H1 (cell line): ENCODE measurements around the gene SOX8. TPM values are rescaled to one million over a fixed set of nuclear protein-coding genes. Genes with fewer than 3 reads are reported as not detected.

Experiments used
- ATF3 ChIP-seq: IDR thresholded peaks from 2 replicates; pipeline ENCODE4 v1.6.1; 2011; ENCODE audit warnings: low read depth, mild to moderate bottlenecking, low read length; ENCODE audit not compliant: insufficient read depth
- CREB1 ChIP-seq: IDR thresholded peaks from 2 replicates; pipeline ENCODE4 v1.6.1; 2012; ENCODE audit warnings: inconsistent platforms
- FOSL1 ChIP-seq: IDR thresholded peaks from 2 replicates; pipeline ENCODE4 v1.6.1; 2011; ENCODE audit warnings: mild to moderate bottlenecking, low read depth, low read length, moderate library complexity; ENCODE audit not compliant: insufficient read depth
- GABPA ChIP-seq: IDR thresholded peaks from 2 replicates; pipeline ENCODE4 v1.6.1; 2011; ENCODE audit warnings: mild to moderate bottlenecking, low read length, moderate library complexity, borderline replicate concordance; ENCODE audit not compliant: insufficient read depth
- RNF2 ChIP-seq: fragments of 200-900, 300-1000 bp; sonication (generic); IDR thresholded peaks from 2 replicates; pipeline ENCODE4 v1.7.1; 2016; ENCODE audit warnings: borderline replicate concordance, low read depth, mild to moderate bottlenecking, antibody characterized with exemption, low read length; ENCODE audit not compliant: poor library complexity, severe bottlenecking; ENCODE audit errors: missing control alignments
- SP2 ChIP-seq: IDR thresholded peaks from 2 replicates; pipeline ENCODE4 v1.6.1; 2012; ENCODE audit warnings: mild to moderate bottlenecking, low read length, inconsistent platforms
- polyA plus RNA-seq, 7 experiments: library from polyadenylated mRNA; depleted of rRNA in 3 of 7; stranded (reverse) in 5 of 7; unstranded in 2 of 7; fragments of >200 nt in 5 of 7; fragments of 200-250 nt in 2 of 7; gene quantifications; 1 replicate in 5 of 7; 2 replicates in 1 of 7; 4 replicates in 1 of 7; pipeline versions ENCODE4 v1.2.1 to v1.2.3, GENCODE V29; 2011 to 2013; ENCODE audit warnings: missing spikeins in 2 of 7, mixed read lengths in 2 of 7
- total RNA-seq: library from RNA; stranded (reverse); fragmentation: NEBNext Ultra II Directional; extraction: Animal tissue kit (Norgen Biotek cat#: 25700); gene quantifications from 2 replicates; pipeline ENCODE4 v1.2.1, GENCODE V29; 2021

Gene SOX8
- total and polyA plus RNA-seq, 2 of the 8 experiments (the other 6 are each of a cell fraction or from before 2014, with no cell fraction given), result 2.2 to 5.7 TPM

- no peak for TF ChIP-seq ATF3
- no peak for TF ChIP-seq SP2
- no peak for TF ChIP-seq GABPA
- no peak for TF ChIP-seq CREB1
- no peak for TF ChIP-seq RNF2
- no peak for TF ChIP-seq FOSL1
Measured at GRCh38 chr16:998615-999014, 17.0 kb downstream of the SOX8 start (continued).
